WTC11 (cell line): Measurements from ENCODE around the gene SUPT4H1.

Source experiments
- TF ChIP-seq, protein P1 (sequence below): fragments of 200-600 bp; IDR thresholded peaks from 2 replicates; pipeline ENCODE4 v1.8.0; 2022; ENCODE audit warnings: antibody characterized with exemption
- TF ChIP-seq, protein P2 (sequence below): sonication (generic); formaldehyde crosslinking; IDR thresholded peaks from 2 replicates; pipeline ENCODE4 v1.8.0; 2022; ENCODE audit warnings: mild to moderate bottlenecking, missing genetic modification reagents

DNA sequence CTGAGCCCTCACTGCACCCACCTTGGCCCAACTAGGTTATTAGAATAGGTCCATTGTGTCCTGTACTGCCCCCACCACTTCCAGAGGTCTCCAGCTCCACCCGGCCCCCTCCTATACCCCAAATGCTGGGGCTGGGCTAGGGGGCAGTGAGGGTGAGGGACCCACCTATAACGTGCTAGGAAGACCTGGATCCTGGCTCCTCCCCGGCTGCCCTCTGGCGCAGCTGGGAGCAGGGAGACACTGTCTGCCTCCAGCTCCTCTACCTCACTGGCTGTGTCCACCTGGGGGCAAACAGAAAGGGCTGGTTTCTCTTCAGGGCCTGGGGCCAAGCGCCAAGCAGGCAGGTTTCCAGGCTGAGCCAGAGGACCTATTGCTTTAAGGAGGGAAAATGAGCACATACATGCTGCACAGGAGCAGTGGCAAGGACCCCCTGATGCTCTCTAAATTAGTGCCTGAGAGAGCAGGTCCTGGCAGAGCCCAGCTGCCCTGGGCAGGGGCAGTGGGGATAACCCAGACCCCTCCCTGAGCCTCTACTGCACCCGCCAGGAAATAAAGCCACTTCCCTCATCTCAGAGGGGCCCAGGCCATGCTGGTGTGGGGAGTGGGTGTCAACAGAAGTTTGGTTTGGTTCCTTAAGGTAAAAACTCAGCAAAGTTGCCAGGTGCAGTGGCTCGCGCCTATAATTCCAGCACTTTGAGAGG, 35.6 kb downstream of the SUPT4H1 start:
- TF ChIP-seq, protein P1, sequence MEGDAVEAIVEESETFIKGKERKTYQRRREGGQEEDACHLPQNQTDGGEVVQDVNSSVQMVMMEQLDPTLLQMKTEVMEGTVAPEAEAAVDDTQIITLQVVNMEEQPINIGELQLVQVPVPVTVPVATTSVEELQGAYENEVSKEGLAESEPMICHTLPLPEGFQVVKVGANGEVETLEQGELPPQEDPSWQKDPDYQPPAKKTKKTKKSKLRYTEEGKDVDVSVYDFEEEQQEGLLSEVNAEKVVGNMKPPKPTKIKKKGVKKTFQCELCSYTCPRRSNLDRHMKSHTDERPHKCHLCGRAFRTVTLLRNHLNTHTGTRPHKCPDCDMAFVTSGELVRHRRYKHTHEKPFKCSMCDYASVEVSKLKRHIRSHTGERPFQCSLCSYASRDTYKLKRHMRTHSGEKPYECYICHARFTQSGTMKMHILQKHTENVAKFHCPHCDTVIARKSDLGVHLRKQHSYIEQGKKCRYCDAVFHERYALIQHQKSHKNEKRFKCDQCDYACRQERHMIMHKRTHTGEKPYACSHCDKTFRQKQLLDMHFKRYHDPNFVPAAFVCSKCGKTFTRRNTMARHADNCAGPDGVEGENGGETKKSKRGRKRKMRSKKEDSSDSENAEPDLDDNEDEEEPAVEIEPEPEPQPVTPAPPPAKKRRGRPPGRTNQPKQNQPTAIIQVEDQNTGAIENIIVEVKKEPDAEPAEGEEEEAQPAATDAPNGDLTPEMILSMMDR, result no peak
- TF ChIP-seq, protein P2, sequence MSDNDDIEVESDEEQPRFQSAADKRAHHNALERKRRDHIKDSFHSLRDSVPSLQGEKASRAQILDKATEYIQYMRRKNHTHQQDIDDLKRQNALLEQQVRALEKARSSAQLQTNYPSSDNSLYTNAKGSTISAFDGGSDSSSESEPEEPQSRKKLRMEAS (CRISPR knock-in tag), result no peak
